ENCODE data around the gene CPNE8.

The CPNE8 gene

DNA sequence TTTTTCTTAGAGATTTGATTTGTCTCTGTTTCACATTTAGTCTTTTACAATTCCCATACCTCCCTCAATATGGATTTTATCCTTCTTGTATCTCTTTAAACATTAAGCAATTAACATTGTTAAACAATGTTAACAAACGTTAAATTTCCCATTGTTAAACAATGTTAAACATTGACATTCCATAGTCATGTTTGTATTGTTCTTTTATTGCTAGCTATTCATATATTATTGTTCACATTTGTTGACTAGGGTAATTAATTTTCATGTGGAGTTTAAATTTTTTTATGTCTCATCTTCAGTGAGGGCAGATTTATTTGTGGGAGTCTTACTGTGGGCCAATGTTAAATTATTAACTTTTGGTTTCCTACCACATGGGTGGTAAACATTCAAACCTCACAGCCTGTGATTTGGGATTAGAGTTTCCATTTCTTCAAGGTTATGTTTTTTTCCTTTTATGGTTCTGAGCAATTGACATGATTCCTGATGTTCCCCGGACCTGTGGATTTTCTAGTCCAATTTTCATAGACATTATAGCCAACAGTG lies 294.5 kb downstream of the CPNE8 start:
- FAIRE-seq: no peak

DNA sequence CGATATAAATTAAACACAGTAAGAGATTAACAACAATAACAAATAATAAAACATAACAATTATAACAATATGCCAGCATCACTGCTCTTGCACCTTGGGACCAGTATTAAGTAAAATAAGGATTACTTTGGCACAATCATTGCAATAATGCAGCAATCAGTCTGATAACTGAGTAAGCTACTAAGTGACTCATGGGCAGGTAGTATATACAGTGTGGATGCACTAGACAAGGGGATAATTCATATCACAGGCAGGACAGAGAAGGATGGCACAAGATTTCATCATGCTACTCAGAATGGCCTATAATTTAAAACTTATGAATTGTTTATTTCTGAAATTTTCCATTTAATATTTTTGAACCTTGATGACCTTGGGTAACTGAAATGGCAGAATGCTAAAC lies 298.1 kb downstream of the CPNE8 start:
- no peak for FAIRE-seq

Measured in G401.6 (cell line).